MM.1S (cell line): Measurements from ENCODE around the gene CFAP69.

Source experiments
- DNase-seq: peaks from one replicate; pipeline ENCODE4 v3.0.0-alpha.2; 2015
- H2AFZ ChIP-seq: fragments of 300-600 bp; sonication (generic); 2 replicates; pipeline ENCODE4 v1.6.0; 2016; ENCODE audit warnings: antibody characterized with exemption, low read length
- H3F3A ChIP-seq: fragments of 300-600 bp; sonication (generic); 2 replicates; pipeline ENCODE4 v1.6.1; 2016; ENCODE audit warnings: mild to moderate bottlenecking, antibody characterized with exemption, low read length, moderate library complexity, mixed read lengths; ENCODE audit not compliant: insufficient read depth
- H3K27ac ChIP-seq: fragments of 300-600 bp; sonication (generic); 2 replicates; pipeline ENCODE4 v1.5.1; 2016; ENCODE audit warnings: mild to moderate bottlenecking, low read length
- H3K27me3 ChIP-seq: fragments of 300-600 bp; sonication (generic); replicated peaks from 2 replicates; pipeline ENCODE4 v1.6.0; 2016; ENCODE audit warnings: low read length; ENCODE audit not compliant: insufficient read depth
- H3K36me3 ChIP-seq: fragments of 300-600 bp; sonication (generic); replicated peaks from 2 replicates; pipeline ENCODE4 v1.6.1; 2016; ENCODE audit warnings: mild to moderate bottlenecking, low read length, mixed read lengths; ENCODE audit not compliant: insufficient read depth
- H3K4me1 ChIP-seq: fragments of 300-600 bp; sonication (generic); 2 replicates; pipeline ENCODE4 v1.6.1; 2016; ENCODE audit warnings: low read length, mixed read lengths
- H3K4me2 ChIP-seq: fragments of 300-600 bp; sonication (generic); 2 replicates; pipeline ENCODE4 v1.6.0; 2016; ENCODE audit warnings: low read depth, low read length
- H3K4me3 ChIP-seq: fragments of 300-600 bp; sonication (generic); 2 replicates; pipeline ENCODE4 v1.5.1; 2016; ENCODE audit warnings: low read length, mixed read lengths
- H3K79me2 ChIP-seq: fragments of 300-600 bp; sonication (generic); 2 replicates; pipeline ENCODE4 v1.6.1; 2016; ENCODE audit warnings: mixed run types, low read length, mixed read lengths
- H3K9ac ChIP-seq: fragments of 300-600 bp; sonication (generic); 2 replicates; pipeline ENCODE4 v1.6.1; 2016; ENCODE audit warnings: low read length, mixed read lengths
- H3K9me2 ChIP-seq: fragments of 300-600 bp; sonication (generic); replicated peaks from 2 replicates; pipeline ENCODE4 v1.6.1; 2016; ENCODE audit warnings: mild to moderate bottlenecking, low read length, mixed read lengths; ENCODE audit not compliant: insufficient read depth
- H3K9me3 ChIP-seq: fragments of 300-600 bp; sonication (generic); replicated peaks from 2 replicates; pipeline ENCODE4 v1.6.1; 2016; ENCODE audit warnings: mild to moderate bottlenecking, low read length, mixed read lengths; ENCODE audit not compliant: insufficient read depth
- H4K20me1 ChIP-seq: fragments of 300-600 bp; sonication (generic); 2 replicates; pipeline ENCODE4 v1.6.1; 2016; ENCODE audit warnings: mild to moderate bottlenecking, low read length, moderate library complexity, mixed read lengths; ENCODE audit not compliant: insufficient read depth
- EZH2 ChIP-seq: fragments of 300-600 bp; sonication (generic); optimal IDR thresholded peaks from 2 replicates; pipeline ENCODE3; 2017; ENCODE audit warnings: low read depth, mild to moderate bottlenecking, antibody characterized with exemption, low read length, mixed read lengths
- EZH2phosphoT487 ChIP-seq: fragments of 300-600 bp; sonication (generic); IDR thresholded peaks from 2 replicates; pipeline ENCODE4 v1.6.1; 2018; ENCODE audit warnings: antibody characterized with exemption, low read length
- TF ChIP-seq, protein P1 (sequence below): fragments of 300-600 bp; sonication (generic); IDR thresholded peaks from 2 replicates; pipeline ENCODE4 v1.5.1; 2016; ENCODE audit warnings: antibody characterized with exemption, low read length, mixed read lengths

CFAP69 gene

GRCh38 chr7:90239625-90240228, 5.2 kb upstream of the CFAP69 start:
- Histone ChIP-seq H3K27ac (no peak overlapping the region), H3K9me2 (no peaks in the 10 kb centered on the region), H3F3A (peaks cover 3% of the 10 kb centered on the region; the same call in 1 of the 2 replicates), H3K9me3 (no peaks in the 10 kb centered on the region), H3K79me2 (no peaks in the 10 kb centered on the region), H3K4me1 (peaks cover 6% of the 10 kb centered on the region; the same call in 1 of the 2 replicates), H2AFZ (peak overlapping the region; percentile 68), H3K4me2 (peak overlapping the region; percentile 49), H4K20me1 (no peaks in the 10 kb centered on the region), H3K4me3 (peak overlapping the region; percentile 8; the same call in 1 of the 2 replicates), H3K9ac (no peak overlapping the region), H3K36me3 (no peaks in the 10 kb centered on the region), H3K27me3 (no peaks in the 10 kb centered on the region)
- DNase-seq, result peak; percentile 18
- TF ChIP-seq EZH2phosphoT487 (no peak), EZH2 (no peak)
- TF ChIP-seq, protein P1, sequence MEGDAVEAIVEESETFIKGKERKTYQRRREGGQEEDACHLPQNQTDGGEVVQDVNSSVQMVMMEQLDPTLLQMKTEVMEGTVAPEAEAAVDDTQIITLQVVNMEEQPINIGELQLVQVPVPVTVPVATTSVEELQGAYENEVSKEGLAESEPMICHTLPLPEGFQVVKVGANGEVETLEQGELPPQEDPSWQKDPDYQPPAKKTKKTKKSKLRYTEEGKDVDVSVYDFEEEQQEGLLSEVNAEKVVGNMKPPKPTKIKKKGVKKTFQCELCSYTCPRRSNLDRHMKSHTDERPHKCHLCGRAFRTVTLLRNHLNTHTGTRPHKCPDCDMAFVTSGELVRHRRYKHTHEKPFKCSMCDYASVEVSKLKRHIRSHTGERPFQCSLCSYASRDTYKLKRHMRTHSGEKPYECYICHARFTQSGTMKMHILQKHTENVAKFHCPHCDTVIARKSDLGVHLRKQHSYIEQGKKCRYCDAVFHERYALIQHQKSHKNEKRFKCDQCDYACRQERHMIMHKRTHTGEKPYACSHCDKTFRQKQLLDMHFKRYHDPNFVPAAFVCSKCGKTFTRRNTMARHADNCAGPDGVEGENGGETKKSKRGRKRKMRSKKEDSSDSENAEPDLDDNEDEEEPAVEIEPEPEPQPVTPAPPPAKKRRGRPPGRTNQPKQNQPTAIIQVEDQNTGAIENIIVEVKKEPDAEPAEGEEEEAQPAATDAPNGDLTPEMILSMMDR, result no peak

DNA sequence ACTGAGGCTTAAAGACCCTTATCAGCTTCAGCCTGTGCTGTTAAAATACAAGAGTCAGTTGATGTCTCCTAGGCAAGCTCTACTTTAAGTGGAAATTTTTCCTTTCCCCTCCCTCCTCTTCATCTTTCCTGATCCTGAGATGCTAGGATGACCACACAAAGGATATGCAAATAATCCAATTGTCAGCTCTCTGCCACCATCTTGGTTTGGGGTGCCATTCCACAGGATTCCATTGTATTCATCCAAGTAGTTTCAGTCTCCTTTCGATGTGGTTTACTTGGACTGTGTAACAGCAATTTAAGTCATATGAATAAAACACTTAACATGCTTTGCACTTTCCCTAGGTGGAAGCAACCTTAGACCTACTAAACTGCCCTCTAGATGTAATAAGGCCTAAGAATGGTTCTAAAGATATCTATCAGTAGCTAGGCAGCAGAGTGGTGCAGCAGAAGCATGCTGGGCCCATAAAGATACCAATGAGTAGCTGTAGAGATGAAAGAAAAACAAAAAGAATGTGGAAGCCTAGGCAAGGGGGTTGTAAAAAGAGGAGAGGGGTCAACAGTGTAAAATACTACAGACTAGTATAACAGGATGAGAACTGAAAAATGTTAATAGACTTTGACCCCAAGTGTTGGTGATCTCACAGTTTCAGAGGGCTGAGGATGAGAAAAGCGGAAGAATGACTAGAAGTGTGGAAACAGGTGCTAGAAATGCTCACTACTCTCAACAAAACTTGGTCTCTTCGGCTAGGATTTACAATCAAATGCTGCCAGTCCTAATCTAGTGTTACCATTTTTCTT, 2.4 kb upstream of the CFAP69 start:
- H4K20me1 ChIP-seq, result no peaks in the 10 kb centered on the region
- peaks cover 3% of the 10 kb centered on the region; the same call in 1 of the 2 replicates for H3F3A ChIP-seq
- H3K4me2 ChIP-seq, result peak overlapping the region; percentile 14; the same call in 1 of the 2 replicates
- H3K27ac ChIP-seq, result peak overlapping the region; percentile 42; the same call in 1 of the 2 replicates
- no peak overlapping the region for H3K4me3 ChIP-seq
- H3K9ac ChIP-seq, result no peak overlapping the region
- peak; percentile 29 for DNase-seq
- no peak for TF ChIP-seq EZH2
- TF ChIP-seq, protein P1, result no peak
- no peak for TF ChIP-seq EZH2phosphoT487
- no peak overlapping the region for H2AFZ ChIP-seq
- no peaks in the 10 kb centered on the region for H3K9me2 ChIP-seq
- no peaks in the 10 kb centered on the region for H3K79me2 ChIP-seq
- H3K36me3 ChIP-seq, result no peaks in the 10 kb centered on the region
- peaks cover 8% of the 10 kb centered on the region; the same call in 1 of the 2 replicates for H3K27me3 ChIP-seq
- no peaks in the 10 kb centered on the region for H3K9me3 ChIP-seq
- peaks cover 6% of the 10 kb centered on the region; the same call in 1 of the 2 replicates for H3K4me1 ChIP-seq

DNA sequence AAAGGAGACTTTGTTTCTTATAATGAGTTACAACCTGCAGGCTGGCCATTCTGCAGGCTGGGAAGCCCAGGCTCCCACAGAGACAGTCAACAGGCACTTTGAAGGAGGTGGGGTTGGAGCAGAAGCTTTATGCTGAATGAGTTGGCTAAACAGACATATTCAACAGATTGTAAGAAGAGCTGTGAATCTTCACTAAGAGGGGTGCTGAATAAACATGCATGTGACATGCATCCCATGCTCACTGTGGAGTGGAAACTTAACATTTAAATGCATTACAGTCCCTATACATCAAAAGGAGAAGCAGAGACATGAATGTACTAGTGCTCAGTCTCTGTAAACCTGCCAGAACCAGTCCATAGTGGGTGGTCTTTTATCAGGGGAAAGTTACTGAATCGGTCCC, 1.4 kb upstream of the CFAP69 start:
- Histone ChIP-seq H3F3A (peaks cover 3% of the 10 kb centered on the region; the same call in 1 of the 2 replicates), H3K9me3 (no peaks in the 10 kb centered on the region), H3K4me1 (peaks cover 6% of the 10 kb centered on the region; the same call in 1 of the 2 replicates), H3K4me3 (no peak overlapping the region), H3K27me3 (peaks cover 8% of the 10 kb centered on the region; the same call in 1 of the 2 replicates), H3K9ac (no peak overlapping the region), H3K36me3 (no peaks in the 10 kb centered on the region), H3K27ac (no peak overlapping the region), H4K20me1 (no peaks in the 10 kb centered on the region), H3K79me2 (no peaks in the 10 kb centered on the region), H2AFZ (no peak overlapping the region), H3K9me2 (no peaks in the 10 kb centered on the region), H3K4me2 (no peak overlapping the region)
- DNase-seq, result no peak
- TF ChIP-seq EZH2 (no peak), EZH2phosphoT487 (no peak)
- TF ChIP-seq, protein P1, result no peak
